Heart left ventricle (tissue), 16 donors: ENCODE data around the gene ZNF148. TPM values are rescaled to one million over a fixed set of nuclear protein-coding genes. Genes with fewer than 3 reads are reported as not detected.

Experiments
- ATAC-seq, 4 donors: fragments of 200-7000 bp; cut with Tn5 transposase; one replicate each; pipeline ENCODE4 v1.9.1; 2020 to 2022; ENCODE audit warnings: moderate library complexity in 4 of 4, mild to moderate bottlenecking in 3 of 4, moderate number of reproducible peaks in 1 of 4
- DNase-seq, 5 donors: peaks; one replicate each; pipeline ENCODE4 v3.0.0-alpha.2; 2020
- H3K27ac ChIP-seq, 12 donors: fragments of 200-600 bp; sonication (generic) in 4 of 12; one replicate each; pipeline versions ENCODE4 v1.5.0 to v1.8.0; 2016 to 2022; ENCODE audit warnings: mild to moderate bottlenecking in 2 of 12
- H3K27me3 ChIP-seq, 9 donors: fragments of 200-600 bp; sonication (generic) in 2 of 9; one replicate each; pipeline versions ENCODE4 v1.5.1 to v1.8.0; 2016 to 2022; ENCODE audit warnings: mild to moderate bottlenecking in 3 of 9
- H3K36me3 ChIP-seq, 9 donors: fragments of 200-600 bp; sonication (generic) in 2 of 9; one replicate each; pipeline versions ENCODE4 v1.5.0 to v1.8.0; 2018 to 2022; ENCODE audit warnings: mild to moderate bottlenecking in 2 of 9
- H3K4me1 ChIP-seq, 12 donors: fragments of 200-600 bp; sonication (generic) in 4 of 12; one replicate each; pipeline versions ENCODE4 v1.5.0 to v1.8.0; 2016 to 2022; ENCODE audit warnings: mild to moderate bottlenecking in 3 of 12
- H3K4me3 ChIP-seq, 12 donors: fragments of 200-600 bp; sonication (generic) in 4 of 12; one replicate each; pipeline versions ENCODE4 v1.5.0 to v1.8.0; 2017 to 2022; ENCODE audit warnings: mild to moderate bottlenecking in 9 of 12, moderate library complexity in 4 of 12
- H3K9me3 ChIP-seq, 12 donors: fragments of 200-600 bp; sonication (generic) in 4 of 12; one replicate each; pipeline versions ENCODE4 v1.5.0 to v1.8.0; 2016 to 2022; ENCODE audit warnings: mild to moderate bottlenecking in 1 of 12
- CTCF ChIP-seq, 12 donors: fragments of 200-600 bp; sonication (generic) in 4 of 12; IDR thresholded peaks; one replicate each; pipeline versions ENCODE4 v1.5.0 to v1.8.0; 2018 to 2022; ENCODE audit warnings: antibody characterized with exemption in 12 of 12, mild to moderate bottlenecking in 5 of 12
- POLR2A ChIP-seq, 2 donors: fragments of 450-650 bp; IDR thresholded peaks; one replicate each; pipeline ENCODE4 v1.6.1; 2017; ENCODE audit warnings: antibody characterized with exemption in 2 of 2, mild to moderate bottlenecking in 2 of 2, moderate library complexity in 2 of 2
- WGBS, 4 donors: extraction: QIAGEN DNeasy Blood & Tissue Kit in 2 of 4; methylation state at CpG; one replicate each; pipeline versions ENCODE4 v1.1.5 to v1.1.7; 2013 to 2018; 5-methylcytosine and 5-hydroxymethylcytosine counted together
- intact Hi-C, 10 donors: fragments of 100-400 bp; cut with DNase I; formaldehyde crosslinking; loops; one replicate each; pipeline versions ENCODE4 v1.11.1 to v1.14.2; 2022
- polyA plus RNA-seq, 2 donors: library from polyadenylated mRNA; stranded (reverse); fragments of 200-250 nt; gene quantifications; one replicate each; pipeline ENCODE4 v1.2.3, GENCODE V29; 2013
- total RNA-seq, 9 donors: library from RNA; depleted of rRNA in 2 of 9; stranded (reverse); fragments of >200 nt in 2 of 9; fragmentation: NEBNext Ultra II Directional in 3 of 9; extraction: Animal tissue kit (Norgen Biotek cat#: 25700) in 3 of 9; gene quantifications; one replicate each; pipeline versions ENCODE4 v1.1.0 to v1.2.4, GENCODE V29; 2016 to 2023
- donor health status: ischemic (EF 13 %, LVEDD 7.1; RV severe dilation, severe dysfunction).
- donor health status: healthy with polysubstance abuse.
- donor health status: DM: no; HTN: yes; CAD: no.
- donor health status: DM: no; HTN: no; CAD: no.
- donor health status: ischemic (EF 25% LVEDD 6.9; RV normal size, moderate dysfunction).
- donor health status: ischemic (EF 25% LVEDD 5.7; RV mildly dilated, moderate dysfunction).
- donor health status: healthy.
- donor health status: DM: yes; HTN: yes; CAD: no.
- donor health status: ischemic (EF 35%, LVEDD 5.7; RV mildly dilated, moderate dysfunction).
- donor health status: nonischemic (EF 11% LVEDD 7.7; RV severe dilation, severe dysfunction).
- donor health status: DM: yes; HTN: yes; CAD: no.
- donor health status: PGD.
- donor health status: ischemic (EF 29% LVEDD 5.4; RV normal size, mild dysfunction).
- donor health status: nonischemic (EF 23%, LVEDD 6.1; RV moderate dilation, normal function).

The ZNF148 gene
- total and polyA plus RNA-seq, 11 donors: 4.5 to 62.4 (median 39.0) TPM

GRCh38 chr3:125194849-125195601 is 180.1 kb downstream of the ZNF148 start:
- no peak for DNase-seq
- Histone ChIP-seq H3K4me1 (no peaks in the 10 kb centered on the region), H3K36me3 (no peaks in the 10 kb centered on the region), H3K27me3 (no peaks in the 10 kb centered on the region), H3K9me3 (no peaks in the 10 kb centered on the region), H3K4me3 (no peak overlapping the region), H3K27ac (no peak overlapping the region)
- WGBS, 4 donors: 81 to 86% (median 85%) methylated on average over 5 of the region's 5 CpGs
- no peak for TF ChIP-seq CTCF (IDR thresholded peaks at IDR 0.05)
- intact Hi-C loops: loop anchor here in 1 of 10 donors (10.0 kb wide), 1 partner anchor 240 kb away; no protein-coding TSS in a partner anchor
- no peak for ATAC-seq

GRCh38 chr3:125194061-125194848 is 180.9 kb downstream of the ZNF148 start:
- no peaks in the 10 kb centered on the region for H3K9me3 ChIP-seq
- no peaks in the 10 kb centered on the region for H3K27me3 ChIP-seq
- TF ChIP-seq CTCF (IDR thresholded peaks at IDR 0.05) (no peak), POLR2A (IDR thresholded peaks at IDR 0.05) (no peak)
- intact Hi-C loops: loop anchor here in 1 of 10 donors (10.0 kb wide), 1 partner anchor 241 kb away; no protein-coding TSS in a partner anchor
- H3K36me3 ChIP-seq: no peaks in the 10 kb centered on the region
- H3K27ac ChIP-seq: no peak overlapping the region
- ATAC-seq (no peak), DNase-seq (no peak)
- no peak overlapping the region for H3K4me3 ChIP-seq
- no peaks in the 10 kb centered on the region for H3K4me1 ChIP-seq
- WGBS, 4 donors: 89 to 95% (median 92%) methylated on average over 7 of the region's 7 CpGs

- no peak for ATAC-seq
- no peak overlapping the region for H3K4me3 ChIP-seq
- DNase-seq: no peak
- WGBS, 4 donors: 79 to 84% (median 82%) methylated on average over 12 of the region's 12 CpGs
- no peaks in the 10 kb centered on the region for H3K9me3 ChIP-seq
- TF ChIP-seq CTCF (IDR thresholded peaks at IDR 0.05) (no peak), POLR2A (IDR thresholded peaks at IDR 0.05) (no peak)
- H3K27me3 ChIP-seq: no peaks in the 10 kb centered on the region
- no peaks in the 10 kb centered on the region for H3K36me3 ChIP-seq
- no peak overlapping the region for H3K27ac ChIP-seq
- intact Hi-C loops: loop anchor here in 1 of 10 donors (10.0 kb wide), 1 partner anchor 242 kb away; no protein-coding TSS in a partner anchor
- no peaks in the 10 kb centered on the region for H3K4me1 ChIP-seq
Observed at GRCh38 chr3:125192190-125193035, 182.7 kb downstream of the ZNF148 start.
